Fibroblast of lung (primary cell): Measurements from ENCODE around the gene ZNF346.

Experiments
- EZH2 ChIP-seq: IDR thresholded peaks from 2 replicates; pipeline ENCODE4 v1.5.1; 2012; ENCODE audit warnings: low read length, control low read depth, mild to moderate bottlenecking; ENCODE audit errors: missing control alignments
- TF ChIP-seq, protein P1 (sequence below), 2 donors: IDR thresholded peaks in 1 of 2; conservative IDR thresholded peaks in 1 of 2; 1 replicate in 1 of 2; 2 replicates in 1 of 2; pipeline ENCODE4 v1.5.1; 2011 to 2012; ENCODE audit warnings: low read length in 2 of 2, control low read depth in 1 of 2, inconsistent platforms in 1 of 2, low read depth in 1 of 2, mild to moderate bottlenecking in 1 of 2

GRCh38 chr5:177103523-177104253 lies 81.2 kb downstream of the ZNF346 start:
- TF ChIP-seq, protein P1, sequence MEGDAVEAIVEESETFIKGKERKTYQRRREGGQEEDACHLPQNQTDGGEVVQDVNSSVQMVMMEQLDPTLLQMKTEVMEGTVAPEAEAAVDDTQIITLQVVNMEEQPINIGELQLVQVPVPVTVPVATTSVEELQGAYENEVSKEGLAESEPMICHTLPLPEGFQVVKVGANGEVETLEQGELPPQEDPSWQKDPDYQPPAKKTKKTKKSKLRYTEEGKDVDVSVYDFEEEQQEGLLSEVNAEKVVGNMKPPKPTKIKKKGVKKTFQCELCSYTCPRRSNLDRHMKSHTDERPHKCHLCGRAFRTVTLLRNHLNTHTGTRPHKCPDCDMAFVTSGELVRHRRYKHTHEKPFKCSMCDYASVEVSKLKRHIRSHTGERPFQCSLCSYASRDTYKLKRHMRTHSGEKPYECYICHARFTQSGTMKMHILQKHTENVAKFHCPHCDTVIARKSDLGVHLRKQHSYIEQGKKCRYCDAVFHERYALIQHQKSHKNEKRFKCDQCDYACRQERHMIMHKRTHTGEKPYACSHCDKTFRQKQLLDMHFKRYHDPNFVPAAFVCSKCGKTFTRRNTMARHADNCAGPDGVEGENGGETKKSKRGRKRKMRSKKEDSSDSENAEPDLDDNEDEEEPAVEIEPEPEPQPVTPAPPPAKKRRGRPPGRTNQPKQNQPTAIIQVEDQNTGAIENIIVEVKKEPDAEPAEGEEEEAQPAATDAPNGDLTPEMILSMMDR (conservative IDR thresholded peaks at IDR 0.05 in 1 of 2, IDR thresholded peaks at IDR 0.05 in 1 of 2; ENCODE audit: low read depth in 1 of 2, low read length in 2 of 2) = no peak
- no peak for TF ChIP-seq EZH2
